B cell (primary cell): ENCODE results near the gene MAB21L3.

Experiments
- EZH2 ChIP-seq: IDR thresholded peaks from 2 replicates; pipeline ENCODE4 v1.6.1; 2012; ENCODE audit warnings: borderline replicate concordance, low read depth, mild to moderate bottlenecking, moderate library complexity, low read length; ENCODE audit not compliant: insufficient read depth, poor library complexity, severe bottlenecking
- TF ChIP-seq, protein P1 (sequence below): fragments of 200-600 bp; IDR thresholded peaks from one replicate; pipeline ENCODE4 v1.8.0; 2022; ENCODE audit warnings: antibody characterized with exemption, mild to moderate bottlenecking

DNA sequence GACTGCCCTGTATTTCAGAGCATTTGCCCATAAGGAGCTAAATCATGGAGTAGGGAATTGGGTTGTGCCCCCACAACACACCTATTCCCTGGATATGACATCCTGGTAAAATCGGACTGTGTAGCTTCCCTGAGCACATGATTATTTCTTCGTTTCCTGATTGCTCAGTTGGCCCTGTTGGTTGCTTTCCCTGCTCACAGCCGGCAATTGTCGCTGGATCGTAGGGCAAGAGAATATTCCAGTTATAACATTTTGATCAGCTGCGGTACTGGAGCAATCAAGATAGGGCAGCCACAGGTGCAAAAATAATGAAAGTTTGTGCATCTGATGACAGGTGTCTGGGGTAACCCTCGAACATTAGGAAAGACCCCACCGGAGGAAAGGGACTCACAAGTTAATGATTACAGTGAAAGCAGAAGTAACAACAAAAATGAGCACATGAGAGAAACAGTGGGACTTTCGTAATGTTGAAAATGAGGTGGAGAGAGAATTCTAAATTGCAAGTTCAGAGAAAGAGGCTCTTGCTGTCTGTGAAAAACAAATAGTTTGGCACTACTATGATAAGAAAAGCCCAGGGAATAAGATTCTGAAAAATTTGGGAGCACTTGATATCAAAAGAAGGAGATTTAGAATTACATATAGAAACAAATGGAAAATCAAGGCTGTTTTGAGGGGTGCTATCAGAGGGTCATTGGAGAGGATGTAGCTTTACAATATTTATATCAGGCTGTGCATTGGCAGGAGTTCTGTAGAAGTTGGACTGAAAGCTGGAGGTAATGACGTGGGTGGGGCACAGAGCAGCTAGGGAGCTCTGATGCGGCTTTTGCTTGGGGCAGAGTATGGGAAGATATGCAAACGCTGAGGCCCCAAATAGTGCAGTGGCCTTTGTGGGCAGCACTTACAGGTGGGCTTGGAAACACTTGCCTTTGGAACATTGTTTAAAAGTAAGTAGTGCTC lies at the start of gene MAB21L3:
- TF ChIP-seq EZH2 = no peak
- TF ChIP-seq, protein P1, sequence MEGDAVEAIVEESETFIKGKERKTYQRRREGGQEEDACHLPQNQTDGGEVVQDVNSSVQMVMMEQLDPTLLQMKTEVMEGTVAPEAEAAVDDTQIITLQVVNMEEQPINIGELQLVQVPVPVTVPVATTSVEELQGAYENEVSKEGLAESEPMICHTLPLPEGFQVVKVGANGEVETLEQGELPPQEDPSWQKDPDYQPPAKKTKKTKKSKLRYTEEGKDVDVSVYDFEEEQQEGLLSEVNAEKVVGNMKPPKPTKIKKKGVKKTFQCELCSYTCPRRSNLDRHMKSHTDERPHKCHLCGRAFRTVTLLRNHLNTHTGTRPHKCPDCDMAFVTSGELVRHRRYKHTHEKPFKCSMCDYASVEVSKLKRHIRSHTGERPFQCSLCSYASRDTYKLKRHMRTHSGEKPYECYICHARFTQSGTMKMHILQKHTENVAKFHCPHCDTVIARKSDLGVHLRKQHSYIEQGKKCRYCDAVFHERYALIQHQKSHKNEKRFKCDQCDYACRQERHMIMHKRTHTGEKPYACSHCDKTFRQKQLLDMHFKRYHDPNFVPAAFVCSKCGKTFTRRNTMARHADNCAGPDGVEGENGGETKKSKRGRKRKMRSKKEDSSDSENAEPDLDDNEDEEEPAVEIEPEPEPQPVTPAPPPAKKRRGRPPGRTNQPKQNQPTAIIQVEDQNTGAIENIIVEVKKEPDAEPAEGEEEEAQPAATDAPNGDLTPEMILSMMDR = no peak
